Body of pancreas (tissue), 4 donors: ENCODE data around the gene USP24. TPM values are rescaled to one million over a fixed set of nuclear protein-coding genes. Genes with fewer than 3 reads are reported as not detected.

Experiments
- ATAC-seq: fragments of 150-250 bp; one replicate; pipeline ENCODE4 v1.9.1; 2016
- DNase-seq, 4 donors: peaks; one replicate each; pipeline ENCODE4 v3.0.0-alpha.2; 2019
- H3K27ac ChIP-seq, 4 donors: fragments of 200-600 bp; sonication (generic); 1 replicate in 3 of 4; 2 replicates in 1 of 4; pipeline versions ENCODE4 v1.5.1 to v1.6.1; 2016 to 2019; ENCODE audit warnings: mild to moderate bottlenecking in 1 of 4, mixed read lengths in 1 of 4, moderate library complexity in 1 of 4
- H3K27me3 ChIP-seq, 2 donors: fragments of 200-600 bp; sonication (generic); one replicate each; pipeline ENCODE4 v1.6.0; 2016; ENCODE audit warnings: mild to moderate bottlenecking in 1 of 2
- H3K36me3 ChIP-seq, 2 donors: fragments of 200-600 bp; sonication (generic); replicated peaks in 1 of 2; 2 replicates each; pipeline ENCODE4 v1.5.1; 2016; ENCODE audit warnings: low read depth in 2 of 2; ENCODE audit not compliant: insufficient read depth in 1 of 2
- H3K4me1 ChIP-seq: fragments of 200-600 bp; sonication (generic); one replicate; pipeline ENCODE4 v1.6.0; 2016
- H3K4me3 ChIP-seq, 2 donors: fragments of 200-600 bp; sonication (generic); 1 replicate in 1 of 2; 2 replicates in 1 of 2; pipeline ENCODE4 v1.5.1; 2016 to 2019
- H3K9me3 ChIP-seq, 3 donors: fragments of 200-600 bp; sonication (generic); 1 replicate in 2 of 3; 2 replicates in 1 of 3; pipeline ENCODE4 v1.5.1; 2016
- CTCF ChIP-seq, 7 experiments: fragments of 450-650 bp in 4 of 7; fragments of 200-600 bp in 3 of 7; sonication (generic) in 3 of 7; IDR thresholded peaks; one replicate each; pipeline ENCODE4 v1.5.1; 2016 to 2019; ENCODE audit warnings: antibody characterized with exemption in 7 of 7
- POLR2A ChIP-seq, 3 donors: fragments of 450-650 bp; IDR thresholded peaks; one replicate each; pipeline ENCODE4 v1.6.1; 2016; ENCODE audit warnings: antibody characterized with exemption in 3 of 3, mild to moderate bottlenecking in 2 of 3
- WGBS, 2 donors: methylation state at CpG; one replicate each; pipeline ENCODE4 v1.1.5; 2017; 5-methylcytosine and 5-hydroxymethylcytosine counted together
- intact Hi-C: fragments of 100-400 bp; cut with DNase I; formaldehyde crosslinking; loops from one replicate; pipeline ENCODE4 v1.15.1; 2023
- total RNA-seq, 2 donors: library from RNA; depleted of rRNA; stranded (reverse); fragments of >200 nt; gene quantifications; one replicate each; pipeline ENCODE4 v1.1.0, GENCODE V29; 2016

USP24 gene
- total RNA-seq, 2 donors from 2014 or later, result 28.3 to 68.6 TPM

- ATAC-seq, result no peak
- intact Hi-C loops, result no loop called here
- WGBS, 2 donors, result 65 to 66% methylated on average over 2 of the region's 2 CpGs
- no peak overlapping the region for H3K27ac ChIP-seq
- H3K4me3 ChIP-seq, result no peak overlapping the region
- H3K9me3 ChIP-seq, result no peaks in the 10 kb centered on the region
- TF ChIP-seq CTCF (IDR thresholded peaks at IDR 0.05), result no peak
- TF ChIP-seq POLR2A (IDR thresholded peaks at IDR 0.05), result no peak
- H3K4me1 ChIP-seq, result peaks cover 10% of the 10 kb centered on the region
- no peak for DNase-seq
- peaks cover 6 to 25% of the 10 kb centered on the region in 2 donors for H3K36me3 ChIP-seq
- H3K27me3 ChIP-seq, result no peaks in the 10 kb centered on the region
These were observed 83.9 kb downstream of the USP24 start for GRCh38 chr1:55131218-55131617.

- Histone ChIP-seq H3K27ac (no peak overlapping the region), H3K27me3 (no peaks in the 10 kb centered on the region), H3K4me3 (no peak overlapping the region), H3K4me1 (peaks cover 10% of the 10 kb centered on the region), H3K9me3 (no peaks in the 10 kb centered on the region), H3K36me3 (peaks cover 0 to 28% of the 10 kb centered on the region in 2 donors)
- intact Hi-C loops, result no loop called here
- DNase-seq, result peak; percentile 33 to 54 (median 42)
- 38 to 48% methylated on average over 4 of the region's 4 CpGs for WGBS, 2 donors
- ATAC-seq, result no peak
- TF ChIP-seq POLR2A (IDR thresholded peaks at IDR 0.05), result no peak
- TF ChIP-seq CTCF (IDR thresholded peaks at IDR 0.05), result no peak
These were observed 85.9 kb downstream of the USP24 start for GRCh38 chr1:55129194-55129728.

- ATAC-seq (no peak), DNase-seq (no peak)
- intact Hi-C loops, result no loop called here
- peaks cover 10% of the 10 kb centered on the region for H3K4me1 ChIP-seq
- no peaks in the 10 kb centered on the region for H3K27me3 ChIP-seq
- H3K36me3 ChIP-seq, result peaks cover 3 to 31% of the 10 kb centered on the region in 2 donors
- no peaks in the 10 kb centered on the region for H3K9me3 ChIP-seq
- no peak overlapping the region for H3K27ac ChIP-seq
- TF ChIP-seq CTCF (IDR thresholded peaks at IDR 0.05) (no peak), POLR2A (IDR thresholded peaks at IDR 0.05) (no peak)
- H3K4me3 ChIP-seq, result no peak overlapping the region
- 89 to 96% methylated on average over 7 of the region's 7 CpGs for WGBS, 2 donors
These were observed 86.7 kb downstream of the USP24 start for GRCh38 chr1:55128418-55128995.

GRCh38 chr1:55127827-55128343 lies 87.3 kb downstream of the USP24 start:
- intact Hi-C loops, result no loop called here
- Histone ChIP-seq H3K27ac (no peak overlapping the region), H3K4me3 (no peak overlapping the region), H3K27me3 (no peaks in the 10 kb centered on the region), H3K9me3 (no peaks in the 10 kb centered on the region), H3K36me3 (peaks cover 9 to 37% of the 10 kb centered on the region in 2 donors), H3K4me1 (peaks cover 10% of the 10 kb centered on the region)
- no peak for TF ChIP-seq CTCF (IDR thresholded peaks at IDR 0.05)
- no peak for TF ChIP-seq POLR2A (IDR thresholded peaks at IDR 0.05)
- ATAC-seq, result no peak
- 95 to 98% methylated on average over 3 of the region's 3 CpGs for WGBS, 2 donors
- DNase-seq, result no peak

GRCh38 chr1:55124470-55124869 lies 90.7 kb downstream of the USP24 start:
- H3K4me3 ChIP-seq, result no peak overlapping the region
- intact Hi-C loops, result no loop called here
- H3K27me3 ChIP-seq, result no peaks in the 10 kb centered on the region
- no peak for DNase-seq
- no peaks in the 10 kb centered on the region for H3K9me3 ChIP-seq
- no peak for ATAC-seq
- 95 to 97% methylated on average over 5 of the region's 5 CpGs for WGBS, 2 donors
- no peak for TF ChIP-seq POLR2A (IDR thresholded peaks at IDR 0.05)
- no peak for TF ChIP-seq CTCF (IDR thresholded peaks at IDR 0.05)
- no peak overlapping the region for H3K27ac ChIP-seq
- peaks cover 17 to 57% of the 10 kb centered on the region in 2 donors for H3K36me3 ChIP-seq
- H3K4me1 ChIP-seq, result peaks cover 5% of the 10 kb centered on the region
